Measurements from ENCODE around the gene OR1L1. TPM values are rescaled to one million over a fixed set of nuclear protein-coding genes. Genes with fewer than 3 reads are reported as not detected.

The OR1L1 gene
- total RNA-seq: not detected
- not detected for polyA plus RNA-seq (ENCODE audit: insufficient read depth in 1 of 8, insufficient read length in 8 of 8, low replicate concordance in 1 of 8)
- long read RNA-seq, donor 1: 0 reads
- long read RNA-seq, donor 2: 0 reads
- long read RNA-seq, donor 3: 0 reads
- long read RNA-seq, donor 4, partial matches to known transcripts: 0 of 1 reads
- long read RNA-seq, donor 4, other reads (novel, unspliced or antisense): 0 of 1 reads
- long read RNA-seq, donor 5: 0 reads
- long read RNA-seq, donor 6: 0 reads
- long read RNA-seq, donor 7: 0 reads
- long read RNA-seq, donor 8: 0 reads
- long read RNA-seq, donor 9: 0 reads
- long read RNA-seq, donor 10: 0 reads
- long read RNA-seq, donor 11: 0 reads

- 28% methylated on average over 2 of the region's 2 CpGs for WGBS (ENCODE audit: insufficient coverage)
- no peaks in the 10 kb centered on the region for H3K36me3 ChIP-seq (ENCODE audit: control insufficient read depth, insufficient read depth, low read length)
- no peaks in the 10 kb centered on the region for H3K4me1 ChIP-seq (ENCODE audit: control insufficient read depth, insufficient read depth, low read length)
- DNase-seq: no peak
- no peak within 1 kb of the TSS for H3K4me3 ChIP-seq (ENCODE audit: low read length)
- H3K27ac ChIP-seq (ENCODE audit: low read length): no peak within 1 kb of the TSS
- H3K9me3 ChIP-seq (replicated peaks; ENCODE audit: control insufficient read depth, low read depth, low read length): no peaks in the 10 kb centered on the region
- H3K27me3 ChIP-seq (ENCODE audit: control insufficient read depth, insufficient read depth, low read length): no peaks in the 10 kb centered on the region
Observed at GRCh38 chr9:122661416-122661815, at the start of gene OR1L1. OR1L1 (plus strand) TSS chr9:122661716; CDS start chr9:122661716, 0 bp downstream.

- no CpG with 5 or more reads among the region's 1 CpG for WGBS (ENCODE audit: insufficient coverage)
- no peaks in the 10 kb centered on the region for H3K27me3 ChIP-seq (ENCODE audit: control insufficient read depth, insufficient read depth, low read length)
- no peak within 1 kb of the TSS for H3K4me3 ChIP-seq (ENCODE audit: low read length)
- no peak for DNase-seq
- H3K36me3 ChIP-seq (ENCODE audit: control insufficient read depth, insufficient read depth, low read length): no peaks in the 10 kb centered on the region
- H3K9me3 ChIP-seq (replicated peaks; ENCODE audit: control insufficient read depth, low read depth, low read length): no peaks in the 10 kb centered on the region
- no peaks in the 10 kb centered on the region for H3K4me1 ChIP-seq (ENCODE audit: control insufficient read depth, insufficient read depth, low read length)
- H3K27ac ChIP-seq (ENCODE audit: low read length): no peak within 1 kb of the TSS
Observed at GRCh38 chr9:122614362-122614761, 47.2 kb upstream of the OR1L1 start, which contains the start of gene OR1Q1. OR1Q1 (plus strand) TSS chr9:122614738; CDS start chr9:122614738, 0 bp downstream.

GRCh38 chr9:122619996-122620395, 41.5 kb upstream of the OR1L1 start:
- Histone ChIP-seq H3K9me3 (replicated peaks; ENCODE audit: control insufficient read depth, low read depth, low read length) (no peaks in the 10 kb centered on the region), H3K36me3 (ENCODE audit: control insufficient read depth, insufficient read depth, low read length) (no peaks in the 10 kb centered on the region), H3K4me3 (ENCODE audit: low read length) (no peak overlapping the region), H3K4me1 (ENCODE audit: control insufficient read depth, insufficient read depth, low read length) (no peaks in the 10 kb centered on the region), H3K27me3 (ENCODE audit: control insufficient read depth, insufficient read depth, low read length) (no peaks in the 10 kb centered on the region), H3K27ac (ENCODE audit: low read length) (no peak overlapping the region)
- 64% methylated on average over 5 of the region's 7 CpGs for WGBS (ENCODE audit: insufficient coverage)
- no peak for DNase-seq

GRCh38 chr9:122642226-122642625, 19.3 kb upstream of the OR1L1 start:
- Histone ChIP-seq H3K27ac (ENCODE audit: low read length) (no peak overlapping the region), H3K9me3 (replicated peaks; ENCODE audit: control insufficient read depth, low read depth, low read length) (peaks cover 4% of the 10 kb centered on the region), H3K36me3 (ENCODE audit: control insufficient read depth, insufficient read depth, low read length) (no peaks in the 10 kb centered on the region), H3K4me3 (ENCODE audit: low read length) (no peak overlapping the region), H3K4me1 (ENCODE audit: control insufficient read depth, insufficient read depth, low read length) (no peaks in the 10 kb centered on the region), H3K27me3 (ENCODE audit: control insufficient read depth, insufficient read depth, low read length) (no peaks in the 10 kb centered on the region)
- no CpG with 5 or more reads among the region's 2 CpGs for WGBS (ENCODE audit: insufficient coverage)
- DNase-seq: no peak

GRCh38 chr9:122656378-122656777, 5.1 kb upstream of the OR1L1 start:
- Histone ChIP-seq H3K27ac (ENCODE audit: low read length) (no peak overlapping the region), H3K4me1 (ENCODE audit: control insufficient read depth, insufficient read depth, low read length) (no peaks in the 10 kb centered on the region), H3K4me3 (ENCODE audit: low read length) (no peak overlapping the region), H3K36me3 (ENCODE audit: control insufficient read depth, insufficient read depth, low read length) (no peaks in the 10 kb centered on the region), H3K27me3 (ENCODE audit: control insufficient read depth, insufficient read depth, low read length) (no peaks in the 10 kb centered on the region), H3K9me3 (replicated peaks; ENCODE audit: control insufficient read depth, low read depth, low read length) (no peaks in the 10 kb centered on the region)
- 0% methylated on average over 1 of the region's 1 CpG for WGBS (ENCODE audit: insufficient coverage)
- DNase-seq: peak; percentile 31

- Histone ChIP-seq H3K4me1 (ENCODE audit: control insufficient read depth, insufficient read depth, low read length) (no peaks in the 10 kb centered on the region), H3K27me3 (ENCODE audit: control insufficient read depth, insufficient read depth, low read length) (no peaks in the 10 kb centered on the region), H3K36me3 (ENCODE audit: control insufficient read depth, insufficient read depth, low read length) (no peaks in the 10 kb centered on the region), H3K9me3 (replicated peaks; ENCODE audit: control insufficient read depth, low read depth, low read length) (no peaks in the 10 kb centered on the region), H3K4me3 (ENCODE audit: low read length) (no peak within 1 kb of the TSS), H3K27ac (ENCODE audit: low read length) (no peak within 1 kb of the TSS)
- no CpG with 5 or more reads among the region's 3 CpGs for WGBS (ENCODE audit: insufficient coverage)
- no peak for DNase-seq
Observed at GRCh38 chr9:122657527-122657926, 4.0 kb upstream of the OR1L1 start, which contains the start of gene OR1B1. OR1B1 (minus strand) TSS chr9:122657627.

GRCh38 chr9:122672481-122672880, 11.0 kb downstream of the OR1L1 start:
- no peaks in the 10 kb centered on the region for H3K9me3 ChIP-seq (replicated peaks; ENCODE audit: control insufficient read depth, low read depth, low read length)
- no peak for DNase-seq
- 75% methylated on average over 1 of the region's 2 CpGs for WGBS (ENCODE audit: insufficient coverage)
- no peaks in the 10 kb centered on the region for H3K27me3 ChIP-seq (ENCODE audit: control insufficient read depth, insufficient read depth, low read length)
- H3K27ac ChIP-seq (ENCODE audit: low read length): no peak overlapping the region
- H3K36me3 ChIP-seq (ENCODE audit: control insufficient read depth, insufficient read depth, low read length): no peaks in the 10 kb centered on the region
- H3K4me1 ChIP-seq (ENCODE audit: control insufficient read depth, insufficient read depth, low read length): no peaks in the 10 kb centered on the region
- no peak overlapping the region for H3K4me3 ChIP-seq (ENCODE audit: low read length)

GRCh38 chr9:122684851-122685250, 23.3 kb downstream of the OR1L1 start:
- no peak for DNase-seq
- H3K4me3 ChIP-seq (ENCODE audit: low read length): no peak overlapping the region
- no peaks in the 10 kb centered on the region for H3K9me3 ChIP-seq (replicated peaks; ENCODE audit: control insufficient read depth, low read depth, low read length)
- no peaks in the 10 kb centered on the region for H3K27me3 ChIP-seq (ENCODE audit: control insufficient read depth, insufficient read depth, low read length)
- H3K27ac ChIP-seq (ENCODE audit: low read length): no peak overlapping the region
- no peaks in the 10 kb centered on the region for H3K4me1 ChIP-seq (ENCODE audit: control insufficient read depth, insufficient read depth, low read length)
- H3K36me3 ChIP-seq (ENCODE audit: control insufficient read depth, insufficient read depth, low read length): no peaks in the 10 kb centered on the region

- H3K4me1 ChIP-seq (ENCODE audit: control insufficient read depth, insufficient read depth, low read length): no peaks in the 10 kb centered on the region
- no peaks in the 10 kb centered on the region for H3K27me3 ChIP-seq (ENCODE audit: control insufficient read depth, insufficient read depth, low read length)
- no CpG with 5 or more reads among the region's 1 CpG for WGBS (ENCODE audit: insufficient coverage)
- no peak overlapping the region for H3K4me3 ChIP-seq (ENCODE audit: low read length)
- no peak overlapping the region for H3K27ac ChIP-seq (ENCODE audit: low read length)
- DNase-seq: no peak
- no peaks in the 10 kb centered on the region for H3K36me3 ChIP-seq (ENCODE audit: control insufficient read depth, insufficient read depth, low read length)
- peaks cover 2% of the 10 kb centered on the region for H3K9me3 ChIP-seq (replicated peaks; ENCODE audit: control insufficient read depth, low read depth, low read length)
Observed at GRCh38 chr9:122695696-122696095, 34.2 kb downstream of the OR1L1 start.
